Endometrial microvascular endothelial cells (primary cell): ENCODE measurements around the gene ZBP1. TPM values are rescaled to one million over a fixed set of nuclear protein-coding genes. Genes with fewer than 3 reads are reported as not detected.

ENCODE experiments used
- total RNA-seq: library from RNA; depleted of rRNA; stranded (reverse); fragments of >200 nt; gene quantifications from one replicate; pipeline ENCODE4 v1.2.3, GENCODE V29; 2015; ENCODE audit errors: inconsistent ontology term

Gene ZBP1
- total RNA-seq, 1 donor from 2014 or later, result not detected

Other genes with a start within 250 kb of the ZBP1 start
- 23.1 TPM for gene RBM38, start 229.0 kb downstream of the ZBP1 start, total RNA-seq
- gene CTCFL, start 95.3 kb downstream of the ZBP1 start, total RNA-seq, result not detected
- gene PCK1, start 59.3 kb downstream of the ZBP1 start, total RNA-seq, result not detected
- 4.4 TPM for gene PMEPA1, start 89.6 kb upstream of the ZBP1 start, total RNA-seq